ENCODE data around the gene IL9R. TPM values are rescaled to one million over a fixed set of nuclear protein-coding genes. Genes with fewer than 3 reads are reported as not detected.
"Not testable (repeated sequence)": the region's sequence is repeated elsewhere in the genome, so short reads cannot be mapped to it uniquely, and the experiment has no call there.

The IL9R gene
- total RNA-seq, 1 donor from 2014 or later = 0.16 TPM

DNA sequence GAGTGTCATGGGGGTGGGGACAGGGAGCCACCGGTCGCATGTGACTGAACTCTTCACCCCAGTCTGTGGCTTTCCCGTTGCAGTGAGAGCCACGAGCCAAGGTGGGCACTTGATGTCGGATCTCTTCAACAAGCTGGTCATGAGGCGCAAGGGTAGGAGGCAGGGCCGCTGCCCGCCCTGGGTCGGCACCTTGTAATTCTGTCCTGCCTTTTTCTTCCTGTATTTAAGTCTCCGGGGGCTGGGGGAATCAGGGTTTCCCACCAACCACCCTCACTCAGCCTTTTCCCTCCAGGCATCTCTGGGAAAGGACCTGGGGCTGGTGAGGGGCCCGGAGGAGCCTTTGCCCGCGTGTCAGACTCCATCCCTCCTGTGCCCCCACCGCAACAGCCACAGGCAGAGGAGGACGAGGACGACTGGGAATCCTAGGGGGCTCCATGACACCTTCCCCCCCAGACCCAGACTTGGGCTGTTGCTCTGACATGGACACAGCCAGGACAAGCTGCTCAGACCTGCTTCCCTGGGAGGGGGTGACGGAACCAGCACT lies 27.5 kb downstream of the IL9R start:
- H3K36me3 Mint-ChIP-seq; H3K4me3 Mint-ChIP-seq; DNase-seq (ENCODE audit: low spot score in 2 of 2, unreplicated experiment in 2 of 2); H3K27ac Mint-ChIP-seq; H3K9me3 Mint-ChIP-seq; H3K27me3 Mint-ChIP-seq (ENCODE audit: low read depth); H3K4me1 Mint-ChIP-seq: not testable (repeated sequence)

DNA sequence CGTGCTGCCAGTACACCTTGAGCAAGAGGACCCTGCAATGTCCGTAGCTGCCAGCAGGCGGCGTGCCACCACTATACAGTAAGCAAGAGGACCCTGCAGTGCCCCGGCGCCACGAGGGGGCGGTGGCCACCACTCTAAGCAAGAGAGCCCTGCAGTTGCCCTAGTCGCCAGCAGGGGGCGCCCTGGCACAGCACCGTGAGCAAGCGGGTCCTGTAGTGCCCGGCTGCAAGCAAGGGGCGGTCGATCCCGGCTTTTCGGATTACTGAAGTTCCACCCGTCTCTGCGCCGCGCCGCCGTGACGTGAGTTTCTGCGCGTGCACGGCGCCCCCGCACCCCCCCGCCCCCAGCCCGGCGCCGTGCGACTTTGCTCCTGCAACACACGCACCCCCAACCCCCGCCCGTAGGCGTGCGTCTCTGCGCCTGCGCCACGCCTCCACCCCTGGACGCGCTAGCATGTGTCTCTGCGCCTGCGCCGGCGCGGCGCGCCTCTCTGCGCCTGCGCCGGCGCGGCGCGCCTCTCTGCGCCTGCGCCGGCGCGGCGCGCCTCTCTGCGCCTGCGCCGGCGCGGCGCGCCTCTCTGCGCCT lies 31.2 kb downstream of the IL9R start:
- H3K36me3 Mint-ChIP-seq; H3K4me3 Mint-ChIP-seq; DNase-seq (ENCODE audit: low spot score in 2 of 2, unreplicated experiment in 2 of 2); H3K4me1 Mint-ChIP-seq; H3K27me3 Mint-ChIP-seq (ENCODE audit: low read depth); H3K27ac Mint-ChIP-seq; H3K9me3 Mint-ChIP-seq: not testable (repeated sequence)

DNA sequence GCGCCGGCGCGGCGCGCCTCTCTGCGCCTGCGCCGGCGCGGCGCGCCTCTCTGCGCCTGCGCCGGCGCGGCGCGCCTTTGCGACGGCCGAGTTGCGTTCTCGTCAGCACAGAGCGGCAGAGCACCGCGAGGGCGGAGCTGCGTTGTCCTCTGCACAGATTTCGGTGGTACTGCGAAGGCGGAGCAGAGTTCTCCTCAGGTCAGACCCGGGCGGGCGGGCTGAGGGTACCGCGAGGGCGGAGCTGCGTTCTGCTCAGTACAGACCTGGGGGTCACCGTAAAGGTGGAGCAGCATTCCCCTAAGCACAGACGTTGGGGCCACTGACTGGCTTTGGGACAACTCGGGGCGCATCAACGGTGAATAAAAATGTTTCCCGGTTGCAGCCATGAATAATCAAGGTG lies 31.8 kb downstream of the IL9R start:
- not testable (repeated sequence) for H3K4me1 Mint-ChIP-seq; DNase-seq (ENCODE audit: low spot score in 2 of 2, unreplicated experiment in 2 of 2); H3K9me3 Mint-ChIP-seq; H3K27me3 Mint-ChIP-seq (ENCODE audit: low read depth); H3K27ac Mint-ChIP-seq; H3K36me3 Mint-ChIP-seq; H3K4me3 Mint-ChIP-seq

DNA sequence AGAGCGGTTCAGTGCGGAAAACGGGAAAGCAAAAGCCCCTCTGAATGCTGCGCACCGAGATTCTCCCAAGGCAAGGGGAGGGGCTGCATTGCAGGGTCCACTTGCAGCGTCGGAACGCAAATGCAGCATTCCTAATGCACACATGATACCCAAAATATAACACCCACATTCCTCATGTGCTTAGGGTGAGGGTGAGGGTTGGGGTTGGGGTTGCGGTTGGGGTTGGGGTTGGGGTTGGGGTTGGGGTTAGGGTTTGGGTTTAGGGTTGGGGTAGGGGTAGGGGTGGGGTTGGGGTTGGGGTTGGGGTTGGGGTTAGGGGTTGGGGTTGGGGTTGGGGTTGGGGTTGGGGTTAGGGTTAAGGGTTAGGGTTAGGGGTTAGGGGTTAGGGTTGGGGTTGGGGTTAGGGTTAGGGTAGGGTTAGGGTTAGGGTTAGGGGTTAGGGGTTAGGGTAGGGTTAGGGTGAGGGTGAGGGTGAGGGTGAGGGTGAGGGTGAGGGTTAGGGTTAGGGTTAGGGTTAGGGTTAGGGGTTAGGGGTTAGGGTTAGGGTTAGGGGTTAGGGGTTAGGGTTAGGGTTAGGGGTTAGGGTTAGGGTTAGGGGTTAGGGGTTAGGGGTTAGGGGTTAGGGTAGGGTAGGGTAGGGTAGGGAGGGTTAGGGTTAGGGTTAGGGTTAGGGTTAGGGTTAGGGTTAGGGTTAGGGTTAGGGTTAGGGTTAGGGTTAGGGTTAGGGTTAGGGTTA lies 32.4 kb downstream of the IL9R start:
- not testable (repeated sequence) for DNase-seq (ENCODE audit: low spot score in 2 of 2, unreplicated experiment in 2 of 2); H3K27me3 Mint-ChIP-seq (ENCODE audit: low read depth); H3K36me3 Mint-ChIP-seq; H3K27ac Mint-ChIP-seq; H3K4me1 Mint-ChIP-seq; H3K9me3 Mint-ChIP-seq; H3K4me3 Mint-ChIP-seq

DNA sequence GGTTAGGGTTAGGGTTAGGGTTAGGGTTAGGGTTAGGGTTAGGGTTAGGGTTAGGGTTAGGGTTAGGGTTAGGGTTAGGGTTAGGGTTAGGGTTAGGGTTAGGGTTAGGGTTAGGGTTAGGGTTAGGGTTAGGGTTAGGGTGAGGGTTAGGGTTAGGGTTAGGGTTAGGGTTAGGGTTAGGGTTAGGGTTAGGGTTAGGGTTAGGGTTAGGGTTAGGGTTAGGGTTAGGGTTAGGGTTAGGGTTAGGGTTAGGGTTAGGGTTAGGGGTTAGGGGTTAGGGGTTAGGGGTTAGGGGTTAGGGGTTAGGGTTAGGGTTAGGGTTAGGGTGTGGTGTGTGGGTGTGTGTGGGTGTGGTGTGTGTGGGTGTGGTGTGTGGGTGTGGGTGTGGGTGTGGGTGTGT lies 33.0 kb downstream of the IL9R start:
- H3K27ac Mint-ChIP-seq; H3K9me3 Mint-ChIP-seq; H3K4me1 Mint-ChIP-seq; H3K27me3 Mint-ChIP-seq (ENCODE audit: low read depth); H3K36me3 Mint-ChIP-seq; H3K4me3 Mint-ChIP-seq; DNase-seq (ENCODE audit: low spot score in 2 of 2, unreplicated experiment in 2 of 2): not testable (repeated sequence)

Other genes starting within 250 kb of the IL9R start
- gene VAMP7, start 116.4 kb upstream of the IL9R start, total RNA-seq = 20.4 to 20.5 TPM (median 20.4 TPM) in 3 replicates